Activated CD8-positive, alpha-beta memory T cell treated with anti-CD3 and anti-CD28 coated beads, Interleukin-2, amount 10 ng/mL, durations not matched to agents 7 days and 5 days (primary cell): ENCODE measurements around the gene HGD. TPM values are rescaled to one million over a fixed set of nuclear protein-coding genes. Genes with fewer than 3 reads are reported as not detected.
"Not testable (repeated sequence)": the region's sequence is repeated elsewhere in the genome, so short reads cannot be mapped to it uniquely, and the experiment has no call there.

Experiments
- ATAC-seq: fragments of 150-1000 bp; cut with Tn5 transposase; one replicate; pipeline ENCODE4 v1.10.0; 2021; ENCODE audit warnings: moderate library complexity
- CTCF ChIA-PET: fragments of 350-600 bp; sonication (Branson Sonifier 250); formaldehyde crosslinking; loops from one replicate; lab custom pipeline; 2021; ENCODE audit warnings: antibody characterized with exemption; lab: Charles Lee
- DNase-seq: peaks from one replicate; pipeline ENCODE4 v3.0.0-alpha.2; 2020
- H3K27ac Mint-ChIP-seq: one replicate; pipeline ENCODE4 v1.8.0; 2021; ENCODE audit warnings: mild to moderate bottlenecking, mixed read lengths
- H3K27me3 Mint-ChIP-seq: one replicate; pipeline ENCODE4 v1.8.0; 2021; ENCODE audit warnings: mixed read lengths
- H3K36me3 Mint-ChIP-seq: one replicate; pipeline ENCODE4 v1.8.0; 2021; ENCODE audit warnings: mild to moderate bottlenecking, mixed read lengths
- H3K4me1 Mint-ChIP-seq: one replicate; pipeline ENCODE4 v1.8.0; 2021; ENCODE audit warnings: mixed read lengths
- H3K4me3 Mint-ChIP-seq: one replicate; pipeline ENCODE4 v1.8.0; 2021; ENCODE audit warnings: mild to moderate bottlenecking, moderate library complexity, mixed read lengths
- H3K9me3 Mint-ChIP-seq: one replicate; pipeline ENCODE4 v1.8.0; 2022; ENCODE audit warnings: low read depth, mixed read lengths
- total RNA-seq, 2 experiments: library from RNA; stranded (reverse); gene quantifications; one replicate each; pipeline ENCODE4 v1.2.3, GENCODE V29; 2021

HGD gene
- total RNA-seq, 2 experiments from 2014 or later, result 0.23 to 0.49 TPM

DNA sequence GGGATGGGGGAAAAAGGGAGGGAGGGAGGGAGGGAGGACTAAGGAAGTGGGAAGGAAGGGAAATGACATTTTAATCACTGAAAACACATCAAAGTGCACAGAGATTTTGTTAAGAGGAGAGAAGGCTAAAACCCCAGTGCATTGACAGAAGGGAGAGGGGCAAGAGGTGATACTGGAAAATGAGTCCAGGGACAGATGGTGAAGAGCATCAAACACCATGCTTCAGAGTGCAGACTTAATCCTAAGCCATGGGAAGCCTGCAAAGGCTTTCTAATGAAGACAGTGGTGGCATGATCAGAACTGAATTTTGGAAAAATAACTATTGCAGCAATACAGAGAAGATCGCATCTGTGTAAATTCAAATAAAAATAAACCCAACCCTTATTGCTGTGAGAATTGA, 41.8 kb downstream of the HGD start:
- H3K36me3 Mint-ChIP-seq, result no peaks in the 10 kb centered on the region
- CTCF ChIA-PET, result no interaction called here
- H3K4me1 Mint-ChIP-seq, result peaks cover 6% of the 10 kb centered on the region
- ATAC-seq (no peak), DNase-seq (no peak)
- H3K4me3 Mint-ChIP-seq, result no peak overlapping the region
- H3K9me3 Mint-ChIP-seq, result no peaks in the 10 kb centered on the region
- H3K27me3 Mint-ChIP-seq, result peaks cover 2% of the 10 kb centered on the region
- H3K27ac Mint-ChIP-seq, result no peak overlapping the region

GRCh38 chr3:120638820-120639219, 43.2 kb downstream of the HGD start:
- H3K9me3 Mint-ChIP-seq, DNase-seq, H3K36me3 Mint-ChIP-seq, ATAC-seq, H3K4me3 Mint-ChIP-seq, H3K27ac Mint-ChIP-seq, H3K4me1 Mint-ChIP-seq, CTCF ChIA-PET, H3K27me3 Mint-ChIP-seq: not testable (repeated sequence)

DNA sequence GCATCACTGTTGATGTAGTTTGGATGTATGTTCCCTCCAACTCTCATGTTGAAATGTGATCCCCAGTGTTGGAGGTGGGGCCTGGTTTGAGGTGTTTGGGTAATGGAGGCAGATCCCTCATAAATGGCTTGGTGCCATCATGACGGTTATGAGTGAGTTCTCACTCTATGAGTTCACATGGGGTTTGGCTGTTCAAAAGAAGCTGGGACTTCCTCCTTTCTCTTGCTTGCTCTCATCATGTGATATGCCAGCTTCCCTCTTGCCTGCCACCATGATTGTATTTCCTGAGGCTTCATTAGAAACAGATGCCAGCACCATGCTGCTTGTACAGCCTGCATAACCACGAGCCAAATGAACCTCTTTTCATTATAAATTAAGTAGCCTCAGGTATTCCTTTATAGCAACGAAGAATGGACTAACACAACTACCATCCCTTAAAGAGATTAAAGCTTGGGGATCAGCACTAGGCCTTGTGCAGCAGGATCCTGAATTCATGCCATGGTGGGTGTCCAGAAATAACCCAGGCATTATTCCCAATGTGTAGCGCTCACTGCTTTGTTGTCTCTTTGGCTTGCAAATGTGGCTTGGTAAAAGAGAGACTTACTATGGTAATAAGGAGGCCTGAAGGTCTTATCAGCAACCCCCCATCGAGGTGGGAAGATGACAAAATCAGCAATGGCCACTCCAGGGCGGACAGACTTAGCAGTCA, 44.0 kb downstream of the HGD start:
- Mint-ChIP-seq H3K27ac (no peak overlapping the region), H3K9me3 (no peaks in the 10 kb centered on the region), H3K4me1 (peaks cover 6% of the 10 kb centered on the region), H3K4me3 (no peak overlapping the region), H3K36me3 (no peaks in the 10 kb centered on the region), H3K27me3 (no peaks in the 10 kb centered on the region)
- DNase-seq, result no peak
- no peak for ATAC-seq
- CTCF ChIA-PET, result no interaction called here

DNA sequence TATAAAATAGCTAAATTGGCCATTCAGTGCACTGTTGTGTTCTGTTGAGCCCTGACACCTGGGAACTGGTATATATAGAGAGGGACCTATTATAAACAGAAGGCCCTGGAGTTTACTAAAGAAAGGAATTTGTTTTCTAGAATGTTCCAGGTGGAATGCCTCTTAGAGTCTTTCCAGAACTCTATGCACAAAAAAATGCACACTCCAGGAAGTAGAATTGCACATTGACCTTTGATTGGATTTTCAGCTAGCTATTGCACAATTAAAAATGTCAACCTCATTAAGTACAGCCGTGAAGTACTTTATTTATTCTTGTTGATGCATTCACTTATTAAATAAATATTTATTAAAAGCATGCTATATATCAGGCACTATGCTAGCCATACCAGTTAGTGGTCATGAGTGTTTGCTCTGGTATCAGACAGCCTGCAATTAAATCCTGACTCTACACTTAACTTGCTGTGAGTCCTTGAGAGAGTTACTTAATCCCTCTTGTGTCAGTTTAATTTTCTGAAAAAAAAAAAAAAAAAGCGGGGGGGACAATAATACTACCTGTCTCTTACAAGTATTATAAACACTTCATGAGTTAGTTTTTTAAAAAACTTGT, 45.1 kb downstream of the HGD start:
- CTCF ChIA-PET, result interaction anchor here (0.5 kb wide), 1 partner anchor 37 kb away, joined by 3 read pairs; no protein-coding TSS in a partner anchor
- ATAC-seq, result no peak

DNA sequence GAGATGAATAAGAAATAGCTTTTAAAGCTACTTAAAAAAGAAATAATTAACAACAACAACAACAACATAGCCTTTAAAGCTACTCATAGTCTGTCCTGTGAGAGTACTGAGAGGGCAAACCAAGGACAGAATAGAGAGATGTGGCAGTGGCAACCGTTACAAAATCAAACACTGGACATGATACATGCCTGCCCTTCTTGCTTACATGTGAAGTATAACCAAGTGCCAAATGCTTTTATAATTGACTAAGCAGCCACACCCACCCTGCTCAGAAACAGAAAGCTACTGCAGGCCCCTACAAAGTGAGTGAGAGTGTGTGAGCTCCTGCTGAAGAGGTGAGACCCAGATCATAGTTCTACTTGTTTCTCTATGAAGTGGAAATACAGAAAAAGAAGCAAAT, 47.5 kb downstream of the HGD start:
- CTCF ChIA-PET, result no interaction called here
- H3K9me3 Mint-ChIP-seq, result peaks cover 4% of the 10 kb centered on the region
- H3K36me3 Mint-ChIP-seq, result no peaks in the 10 kb centered on the region
- H3K4me1 Mint-ChIP-seq, result no peaks in the 10 kb centered on the region
- ATAC-seq, result no peak
- no peak for DNase-seq
- no peak overlapping the region for H3K27ac Mint-ChIP-seq
- no peak overlapping the region for H3K4me3 Mint-ChIP-seq
- no peaks in the 10 kb centered on the region for H3K27me3 Mint-ChIP-seq

More for the DNA sequence above, 45.1 kb downstream of the HGD start:
- no peak for DNase-seq
- H3K27ac Mint-ChIP-seq, result no peak overlapping the region
- H3K4me1 Mint-ChIP-seq, result peaks cover 1% of the 10 kb centered on the region
- H3K36me3 Mint-ChIP-seq, result no peaks in the 10 kb centered on the region
- no peaks in the 10 kb centered on the region for H3K27me3 Mint-ChIP-seq
- no peak overlapping the region for H3K4me3 Mint-ChIP-seq
- no peaks in the 10 kb centered on the region for H3K9me3 Mint-ChIP-seq

- Mint-ChIP-seq H3K36me3 (peaks cover 3% of the 10 kb centered on the region), H3K4me1 (no peaks in the 10 kb centered on the region), H3K4me3 (no peak overlapping the region), H3K27me3 (no peaks in the 10 kb centered on the region), H3K27ac (no peak overlapping the region), H3K9me3 (peaks cover 10% of the 10 kb centered on the region)
- CTCF ChIA-PET, result no interaction called here
- DNase-seq, result no peak
- ATAC-seq, result no peak
Observed at GRCh38 chr3:120625159-120625586, 56.9 kb downstream of the HGD start.

DNA sequence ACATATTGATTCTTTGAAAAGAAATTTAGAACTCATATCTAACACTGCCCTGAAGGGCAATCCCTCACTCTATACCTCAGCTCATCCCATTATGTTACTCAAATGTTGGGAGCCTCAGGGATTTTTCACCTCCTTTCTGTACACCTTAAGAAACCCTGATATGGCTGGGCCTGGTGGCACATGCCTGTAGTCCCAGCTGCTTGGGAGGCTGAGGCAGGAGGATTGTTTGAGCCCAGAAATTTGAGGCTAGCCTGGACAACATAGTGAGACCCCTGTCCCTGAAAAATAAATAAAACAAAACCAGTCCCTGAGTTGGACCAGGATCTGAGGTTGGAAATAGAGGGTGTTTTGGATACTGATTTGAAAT, 58.3 kb downstream of the HGD start:
- no peaks in the 10 kb centered on the region for H3K4me1 Mint-ChIP-seq

GRCh38 chr3:120622870-120623726, 58.9 kb downstream of the HGD start:
- H3K27me3 Mint-ChIP-seq, result no peaks in the 10 kb centered on the region
- peaks cover 7% of the 10 kb centered on the region for H3K9me3 Mint-ChIP-seq
- ATAC-seq, result no peak
- no peak for DNase-seq
- no peak overlapping the region for H3K4me3 Mint-ChIP-seq
- CTCF ChIA-PET, result no interaction called here
- H3K27ac Mint-ChIP-seq, result no peak overlapping the region
- peaks cover 3% of the 10 kb centered on the region for H3K36me3 Mint-ChIP-seq
- no peaks in the 10 kb centered on the region for H3K4me1 Mint-ChIP-seq

More for the DNA sequence above, 58.3 kb downstream of the HGD start:
- Mint-ChIP-seq H3K9me3 (peaks cover 7% of the 10 kb centered on the region), H3K27ac (no peak overlapping the region), H3K36me3 (peaks cover 3% of the 10 kb centered on the region), H3K4me3 (no peak overlapping the region), H3K27me3 (no peaks in the 10 kb centered on the region)
- ATAC-seq, result no peak
- CTCF ChIA-PET, result no interaction called here
- DNase-seq, result no peak

DNA sequence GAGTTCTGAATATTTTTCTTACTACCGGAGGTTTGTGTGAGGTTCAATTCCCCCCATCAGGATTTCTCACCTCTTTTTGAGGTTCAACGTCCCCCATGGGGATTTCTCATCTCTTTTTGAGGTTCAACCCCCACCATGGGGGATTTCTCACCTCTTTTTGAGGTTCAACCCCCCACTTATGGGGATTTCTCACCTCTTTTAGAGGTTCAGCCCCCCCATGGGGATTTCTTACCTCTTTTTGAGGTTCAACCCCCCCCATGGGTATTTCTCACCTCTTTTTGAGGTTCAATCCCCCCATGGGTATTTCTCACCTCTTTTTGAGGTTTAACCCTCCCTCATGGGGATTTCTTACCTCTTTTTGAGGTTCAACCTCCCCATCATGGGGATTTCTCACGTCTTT, 59.6 kb downstream of the HGD start:
- Mint-ChIP-seq H3K27ac (no peak overlapping the region), H3K4me3 (no peak overlapping the region), H3K27me3 (no peaks in the 10 kb centered on the region), H3K4me1 (no peaks in the 10 kb centered on the region), H3K36me3 (peaks cover 3% of the 10 kb centered on the region), H3K9me3 (peaks cover 7% of the 10 kb centered on the region)
- CTCF ChIA-PET, result no interaction called here
- DNase-seq, result no peak
- ATAC-seq, result no peak

DNA sequence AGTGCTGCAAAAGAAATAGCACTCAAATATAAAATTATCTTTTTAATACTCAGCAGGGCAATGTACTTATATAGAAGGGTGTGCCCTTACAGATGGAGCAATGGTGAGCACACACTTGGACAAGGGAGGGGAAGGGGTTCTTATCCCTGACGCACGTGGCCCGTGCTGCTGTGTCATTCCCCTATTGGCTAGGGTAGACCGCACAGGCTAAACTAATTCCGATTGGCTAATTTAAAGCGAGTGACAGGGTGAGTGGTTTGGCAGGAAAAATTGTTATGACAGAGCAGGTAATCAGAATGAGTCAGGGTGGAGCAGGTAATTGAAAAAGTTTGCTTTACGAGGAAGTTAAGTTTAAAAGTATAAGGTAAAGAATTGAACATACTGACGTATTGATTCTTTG, 65.3 kb downstream of the HGD start:
- CTCF ChIA-PET, H3K4me3 Mint-ChIP-seq, H3K4me1 Mint-ChIP-seq, DNase-seq, H3K27ac Mint-ChIP-seq, H3K27me3 Mint-ChIP-seq, H3K9me3 Mint-ChIP-seq, ATAC-seq, H3K36me3 Mint-ChIP-seq: not testable (repeated sequence)

GRCh38 chr3:120615847-120616609, 66.0 kb downstream of the HGD start:
- Mint-ChIP-seq H3K4me3 (no peak overlapping the region), H3K36me3 (no peaks in the 10 kb centered on the region), H3K27ac (no peak overlapping the region), H3K4me1 (no peaks in the 10 kb centered on the region), H3K9me3 (no peaks in the 10 kb centered on the region), H3K27me3 (no peaks in the 10 kb centered on the region)
- DNase-seq, result no peak
- CTCF ChIA-PET, result no interaction called here
- ATAC-seq, result no peak

DNA sequence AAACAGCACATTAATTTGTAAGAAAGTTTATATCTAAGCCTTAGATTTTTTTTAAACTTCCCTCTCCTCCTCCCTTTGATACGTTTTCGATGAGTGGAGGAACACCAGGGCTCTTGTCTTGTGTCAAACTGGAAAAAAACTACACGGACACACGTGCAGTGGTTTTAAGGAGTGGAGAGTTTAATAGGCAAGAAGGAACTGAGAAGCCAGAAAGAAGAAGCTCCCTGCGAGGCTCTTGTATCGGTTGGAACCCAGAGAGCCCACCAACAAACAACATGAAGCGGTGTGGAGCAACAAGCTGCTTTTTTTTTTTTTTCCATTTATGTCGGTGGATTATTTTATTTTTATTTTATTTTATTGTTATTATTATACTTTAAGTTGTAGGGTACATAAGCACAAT, 67.3 kb downstream of the HGD start:
- Mint-ChIP-seq H3K9me3 (no peaks in the 10 kb centered on the region), H3K4me1 (no peaks in the 10 kb centered on the region), H3K4me3 (no peak overlapping the region), H3K36me3 (no peaks in the 10 kb centered on the region), H3K27ac (no peak overlapping the region), H3K27me3 (peaks cover 7% of the 10 kb centered on the region)
- no peak for DNase-seq
- no peak for ATAC-seq
- CTCF ChIA-PET, result interaction anchor here (1.1 kb wide), 1 partner anchor 10 kb away, joined by 4 read pairs; no protein-coding TSS in a partner anchor

GRCh38 chr3:120608506-120608905, 73.5 kb downstream of the HGD start:
- Mint-ChIP-seq H3K9me3 (no peaks in the 10 kb centered on the region), H3K27me3 (peaks cover 7% of the 10 kb centered on the region), H3K27ac (no peak overlapping the region), H3K36me3 (no peaks in the 10 kb centered on the region), H3K4me1 (no peaks in the 10 kb centered on the region), H3K4me3 (no peak overlapping the region)
- ATAC-seq (no peak), DNase-seq (no peak)
- CTCF ChIA-PET, result interaction anchor here (0.5 kb wide), 1 partner anchor 48 kb away, joined by 3 read pairs; no protein-coding TSS in a partner anchor
